ENCODE results near the gene KLHL29. TPM values are rescaled to one million over a fixed set of nuclear protein-coding genes. Genes with fewer than 3 reads are reported as not detected.

Gene KLHL29
- polyA plus RNA-seq, 1 donor from 2014 or later, result 42.4 TPM

DNA sequence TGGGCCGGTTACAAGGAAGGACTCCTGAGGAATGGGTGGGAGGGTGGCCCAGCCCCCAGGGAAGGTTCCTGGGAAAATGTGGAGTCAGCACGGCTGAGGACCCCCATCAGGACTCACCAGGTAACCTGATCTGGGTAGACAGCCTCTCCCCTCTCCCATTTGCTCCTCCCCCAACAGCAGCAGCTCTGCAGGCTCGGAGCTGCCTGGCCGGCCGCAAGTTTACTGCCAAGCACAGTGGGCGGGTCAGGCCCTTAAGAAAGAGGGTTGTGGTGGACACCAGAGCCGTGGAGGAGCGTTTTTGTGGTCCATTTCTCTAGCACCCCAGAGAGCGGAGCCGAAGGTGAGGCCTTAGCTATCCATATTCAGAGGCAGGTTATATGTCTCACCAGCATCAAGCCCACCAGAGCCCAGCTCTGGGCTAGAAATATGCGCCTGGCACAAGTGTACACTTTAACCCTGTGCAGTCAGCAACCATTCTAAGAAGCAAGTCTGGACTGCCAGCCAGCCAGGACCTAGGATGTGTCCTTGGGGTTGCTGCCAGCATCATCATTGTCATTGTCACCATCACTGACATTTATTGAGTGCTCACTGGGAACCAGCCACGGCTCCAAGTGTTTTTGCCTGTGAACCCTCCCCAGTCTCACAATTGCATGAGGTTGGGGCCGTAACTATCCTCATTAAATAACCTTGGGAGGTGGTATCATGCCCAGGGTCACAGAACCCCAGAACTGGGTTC, 190.1 kb downstream of the KLHL29 start:
- no peaks in the 10 kb centered on the region for H3K9me3 ChIP-seq (ENCODE audit: low read length)
- no peak overlapping the region for H3K4me3 ChIP-seq (ENCODE audit: low read length)
- no peak overlapping the region for H3K4me2 ChIP-seq (ENCODE audit: low read length)
- H3K36me3 ChIP-seq (ENCODE audit: insufficient read depth, low read length), result no peaks in the 10 kb centered on the region
- peaks cover 4% of the 10 kb centered on the region for H4K20me1 ChIP-seq (ENCODE audit: insufficient read depth)
- H3K9ac ChIP-seq (ENCODE audit: low read length), result no peak overlapping the region
- H3K27ac ChIP-seq (ENCODE audit: low read length), result no peak overlapping the region
- no peaks in the 10 kb centered on the region for H3K27me3 ChIP-seq (ENCODE audit: insufficient read depth, low read depth, low read length)
- H2AFZ ChIP-seq (ENCODE audit: low read depth, low read length), result no peak overlapping the region
- no peaks in the 10 kb centered on the region for H3K9me2 ChIP-seq (ENCODE audit: insufficient read depth, low read length)
- TF ChIP-seq EP300 (conservative IDR thresholded peaks at IDR 0.05; ENCODE audit: poor library complexity, severe bottlenecking), result no peak
- no peak for TF ChIP-seq SMC3 (conservative IDR thresholded peaks at IDR 0.05; ENCODE audit: poor library complexity)
- no peak for TF ChIP-seq EZH2 (IDR thresholded peaks at IDR 0.05; ENCODE audit: borderline replicate concordance, insufficient read depth, low read length, poor library complexity, severe bottlenecking)
- no peak for TF ChIP-seq REST (IDR thresholded peaks at IDR 0.05; ENCODE audit: borderline replicate concordance)
- TF ChIP-seq RAD21 (conservative IDR thresholded peaks at IDR 0.05), result no peak
- no peak for TF ChIP-seq POLR2AphosphoS5 (IDR thresholded peaks at IDR 0.05)
- no peak for TF ChIP-seq CTCF (IDR thresholded peaks at IDR 0.05; ENCODE audit: poor library complexity, severe bottlenecking)
- TF ChIP-seq TAF1 (IDR thresholded peaks at IDR 0.05; ENCODE audit: low read depth), result no peak
- TF ChIP-seq MXI1 (conservative IDR thresholded peaks at IDR 0.05; ENCODE audit: poor library complexity, severe bottlenecking), result no peak
- H3F3A ChIP-seq (ENCODE audit: insufficient read depth, low read length, poor library complexity, severe bottlenecking), result no peaks in the 10 kb centered on the region
- no peaks in the 10 kb centered on the region for H3K79me2 ChIP-seq (replicated peaks; ENCODE audit: insufficient read depth, low read length)

DNA sequence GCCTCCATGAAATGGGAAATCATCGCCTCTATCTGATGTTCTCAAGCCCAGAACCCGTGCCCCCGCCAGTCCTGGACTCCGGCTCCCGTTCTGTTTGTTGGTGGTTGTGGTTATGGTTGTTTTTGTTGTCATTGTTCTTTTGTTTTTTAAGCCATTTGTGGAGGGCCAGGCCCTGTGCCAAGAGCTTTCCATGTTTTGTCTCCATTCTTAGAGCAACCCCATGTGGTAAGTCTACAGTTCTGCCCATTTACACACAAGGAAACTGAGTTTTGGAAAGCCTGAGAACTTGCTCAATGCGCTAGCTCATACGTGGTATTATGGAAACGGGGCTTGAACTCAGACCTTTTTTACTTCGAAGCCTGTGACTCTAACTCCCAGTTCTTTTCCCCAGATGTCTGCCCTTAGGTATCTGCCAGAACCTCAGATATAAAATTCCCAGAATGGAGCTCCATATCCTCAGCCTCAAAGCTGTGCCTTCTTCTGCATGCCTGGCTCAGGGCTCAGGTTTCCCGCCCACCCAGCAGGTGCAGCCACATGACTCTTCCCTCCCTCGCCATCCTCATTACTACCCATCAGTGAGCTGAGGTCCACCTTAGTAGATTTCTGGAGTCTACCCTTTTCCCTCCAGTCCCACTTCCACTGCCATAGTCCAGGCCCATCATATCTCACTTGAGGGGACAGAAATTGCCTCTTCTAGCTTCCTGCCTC, 194.1 kb downstream of the KLHL29 start:
- H3K36me3 ChIP-seq (ENCODE audit: insufficient read depth, low read length), result no peaks in the 10 kb centered on the region
- H2AFZ ChIP-seq (ENCODE audit: low read depth, low read length), result no peak overlapping the region
- no peaks in the 10 kb centered on the region for H3K9me3 ChIP-seq (ENCODE audit: low read length)
- no peak for TF ChIP-seq MXI1 (conservative IDR thresholded peaks at IDR 0.05; ENCODE audit: poor library complexity, severe bottlenecking)
- TF ChIP-seq POLR2AphosphoS5 (IDR thresholded peaks at IDR 0.05), result no peak
- TF ChIP-seq RAD21 (conservative IDR thresholded peaks at IDR 0.05), result no peak
- no peak for TF ChIP-seq REST (IDR thresholded peaks at IDR 0.05; ENCODE audit: borderline replicate concordance)
- no peak for TF ChIP-seq EP300 (conservative IDR thresholded peaks at IDR 0.05; ENCODE audit: poor library complexity, severe bottlenecking)
- TF ChIP-seq SMC3 (conservative IDR thresholded peaks at IDR 0.05; ENCODE audit: poor library complexity), result no peak
- TF ChIP-seq CTCF (IDR thresholded peaks at IDR 0.05; ENCODE audit: poor library complexity, severe bottlenecking), result no peak
- no peak for TF ChIP-seq TAF1 (IDR thresholded peaks at IDR 0.05; ENCODE audit: low read depth)
- no peak for TF ChIP-seq EZH2 (IDR thresholded peaks at IDR 0.05; ENCODE audit: borderline replicate concordance, insufficient read depth, low read length, poor library complexity, severe bottlenecking)
- no peaks in the 10 kb centered on the region for H3K79me2 ChIP-seq (replicated peaks; ENCODE audit: insufficient read depth, low read length)
- peaks cover 1% of the 10 kb centered on the region for H4K20me1 ChIP-seq (ENCODE audit: insufficient read depth)
- no peaks in the 10 kb centered on the region for H3F3A ChIP-seq (ENCODE audit: insufficient read depth, low read length, poor library complexity, severe bottlenecking)
- H3K9me2 ChIP-seq (ENCODE audit: insufficient read depth, low read length), result no peaks in the 10 kb centered on the region
- H3K4me2 ChIP-seq (ENCODE audit: low read length), result no peak overlapping the region
- no peak overlapping the region for H3K9ac ChIP-seq (ENCODE audit: low read length)
- no peak overlapping the region for H3K27ac ChIP-seq (ENCODE audit: low read length)
- no peaks in the 10 kb centered on the region for H3K27me3 ChIP-seq (ENCODE audit: insufficient read depth, low read depth, low read length)
- H3K4me3 ChIP-seq (ENCODE audit: low read length), result no peak overlapping the region
